DMS114 treated with DMSO at 0.1 percent for 48 hours (cell line): Measurements from ENCODE around the gene KLRD1.
"Not testable (repeated sequence)": the region's sequence is repeated elsewhere in the genome, so short reads cannot be mapped to it uniquely, and the experiment has no call there.

Experiments
- DNase-seq: peaks from one replicate; lab custom pipeline; 2025; ENCODE audit not compliant: unreplicated experiment; lab: John Stamatoyannopoulos, UW

KLRD1 gene

GRCh38 chr12:10307630-10308029 is at the start of gene KLRD1:
TSS of gene KLRD1 (plus strand) at chr12:10307870. CDS start at chr12:10308078, 208 bp downstream.
- no peak for DNase-seq

- DNase-seq, result no peak
Measured at GRCh38 chr12:10260927-10261326, 46.7 kb upstream of the KLRD1 start.

GRCh38 chr12:10268037-10268436 is 39.6 kb upstream of the KLRD1 start:
- DNase-seq, result no peak

GRCh38 chr12:10272467-10272866 is 35.2 kb upstream of the KLRD1 start:
- DNase-seq, result no peak

- DNase-seq, result no peak
Measured at GRCh38 chr12:10276774-10277173, 30.9 kb upstream of the KLRD1 start.

GRCh38 chr12:10278104-10278503 is 29.6 kb upstream of the KLRD1 start:
- DNase-seq, result no peak

GRCh38 chr12:10279937-10280336 is 27.7 kb upstream of the KLRD1 start:
- DNase-seq, result no peak

- DNase-seq, result no peak
Measured at GRCh38 chr12:10283027-10283426, 24.6 kb upstream of the KLRD1 start.

GRCh38 chr12:10285919-10286318 is 21.8 kb upstream of the KLRD1 start:
- DNase-seq, result no peak

- DNase-seq, result no peak
Measured at GRCh38 chr12:10289005-10289754, 18.5 kb upstream of the KLRD1 start.

GRCh38 chr12:10291030-10291429 is 16.6 kb upstream of the KLRD1 start:
- DNase-seq, result no peak

GRCh38 chr12:10293151-10293550 is 14.5 kb upstream of the KLRD1 start:
- DNase-seq, result no peak

- no peak for DNase-seq
Measured at GRCh38 chr12:10293570-10294227, 14.0 kb upstream of the KLRD1 start.

GRCh38 chr12:10301103-10301502 is 6.6 kb upstream of the KLRD1 start:
- DNase-seq, result no peak

- no peak for DNase-seq
Measured at GRCh38 chr12:10304161-10304574, 3.5 kb upstream of the KLRD1 start.

GRCh38 chr12:10305411-10305810 is 2.3 kb upstream of the KLRD1 start:
- no peak for DNase-seq

GRCh38 chr12:10310926-10311720 is 3.5 kb downstream of the KLRD1 start:
- DNase-seq, result no peak

GRCh38 chr12:10319388-10319787 is 11.7 kb downstream of the KLRD1 start:
- DNase-seq, result no peak

GRCh38 chr12:10320643-10321042 is 13.0 kb downstream of the KLRD1 start:
- no peak for DNase-seq

- DNase-seq, result not testable (repeated sequence)
Measured at GRCh38 chr12:10328691-10329090, 21.0 kb downstream of the KLRD1 start.

GRCh38 chr12:10331642-10332239 is 24.1 kb downstream of the KLRD1 start:
- peak; percentile 69 for DNase-seq
